ENCODE data around the gene SDK1.

GRCh38 chr7:4029941-4030340, 728.9 kb downstream of the SDK1 start:
- TF ChIP-seq CTCF (IDR thresholded peaks at IDR 0.05) (no peak), POLR2A (IDR thresholded peaks at IDR 0.05) (no peak)
